Keratinocyte (primary cell): ENCODE results near the gene SUSD4.

ENCODE experiments used
- EZH2 ChIP-seq: IDR thresholded peaks from one replicate; pipeline ENCODE4 v1.6.1; 2012; ENCODE audit warnings: inconsistent platforms, mild to moderate bottlenecking, low read length, moderate library complexity
- TF ChIP-seq, protein P1 (sequence below), 3 experiments: IDR thresholded peaks in 1 of 3; conservative IDR thresholded peaks in 1 of 3; optimal IDR thresholded peaks in 1 of 3; 2 replicates in 2 of 3; 3 replicates in 1 of 3; pipeline versions ENCODE3 to v1.5.1; 2011; ENCODE audit warnings: low read length in 3 of 3, mild to moderate bottlenecking in 3 of 3, moderate library complexity in 2 of 3, control low read depth in 1 of 3, inconsistent platforms in 1 of 3; ENCODE audit not compliant: insufficient read depth in 2 of 3; ENCODE audit errors: extremely low read depth in 1 of 3

DNA sequence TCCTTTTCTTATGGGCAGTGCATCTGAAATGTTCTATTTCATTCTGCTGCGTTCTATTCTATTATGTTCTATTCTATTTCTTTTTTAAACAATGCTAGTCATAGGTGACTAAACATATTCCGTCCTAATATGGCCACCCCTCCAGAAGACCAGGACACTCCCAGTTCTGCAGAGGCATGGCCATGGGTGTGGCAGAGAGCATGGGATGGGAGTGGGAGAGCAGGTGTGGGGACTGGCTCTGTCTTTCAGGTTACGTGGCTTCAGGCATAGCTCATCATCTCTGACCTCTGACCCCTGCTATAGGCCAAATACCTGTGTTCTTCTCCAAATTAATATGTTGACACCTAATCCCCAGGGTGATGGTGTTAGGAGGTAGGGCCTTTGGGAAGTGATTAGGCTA lies 187.5 kb downstream of the SUSD4 start:
- no peak for TF ChIP-seq EZH2
- TF ChIP-seq, protein P1, sequence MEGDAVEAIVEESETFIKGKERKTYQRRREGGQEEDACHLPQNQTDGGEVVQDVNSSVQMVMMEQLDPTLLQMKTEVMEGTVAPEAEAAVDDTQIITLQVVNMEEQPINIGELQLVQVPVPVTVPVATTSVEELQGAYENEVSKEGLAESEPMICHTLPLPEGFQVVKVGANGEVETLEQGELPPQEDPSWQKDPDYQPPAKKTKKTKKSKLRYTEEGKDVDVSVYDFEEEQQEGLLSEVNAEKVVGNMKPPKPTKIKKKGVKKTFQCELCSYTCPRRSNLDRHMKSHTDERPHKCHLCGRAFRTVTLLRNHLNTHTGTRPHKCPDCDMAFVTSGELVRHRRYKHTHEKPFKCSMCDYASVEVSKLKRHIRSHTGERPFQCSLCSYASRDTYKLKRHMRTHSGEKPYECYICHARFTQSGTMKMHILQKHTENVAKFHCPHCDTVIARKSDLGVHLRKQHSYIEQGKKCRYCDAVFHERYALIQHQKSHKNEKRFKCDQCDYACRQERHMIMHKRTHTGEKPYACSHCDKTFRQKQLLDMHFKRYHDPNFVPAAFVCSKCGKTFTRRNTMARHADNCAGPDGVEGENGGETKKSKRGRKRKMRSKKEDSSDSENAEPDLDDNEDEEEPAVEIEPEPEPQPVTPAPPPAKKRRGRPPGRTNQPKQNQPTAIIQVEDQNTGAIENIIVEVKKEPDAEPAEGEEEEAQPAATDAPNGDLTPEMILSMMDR (optimal IDR thresholded peaks at IDR 0.05 in 1 of 3, IDR thresholded peaks at IDR 0.05 in 1 of 3, conservative IDR thresholded peaks at IDR 0.05 in 1 of 3; ENCODE audit: extremely low read depth in 1 of 3, insufficient read depth in 2 of 3, low read length in 3 of 3), result no peak
